ENCODE data around the gene NELFA.

The NELFA gene

GRCh38 chr4:1982124-1983052 lies 26.4 kb downstream of the NELFA start:
- DNase-seq (ENCODE audit: low spot score): no peak

- DNase-seq (ENCODE audit: low spot score): no peak
Observed at GRCh38 chr4:1981251-1982058, 27.3 kb downstream of the NELFA start.

- DNase-seq (ENCODE audit: low spot score): no peak
Observed at GRCh38 chr4:1980561-1981041, 28.2 kb downstream of the NELFA start.

- DNase-seq (ENCODE audit: low spot score): no peak
Observed at GRCh38 chr4:1979477-1980196, 29.1 kb downstream of the NELFA start.

GRCh38 chr4:1978741-1979476 lies 29.9 kb downstream of the NELFA start:
- no peak for DNase-seq (ENCODE audit: low spot score)

GRCh38 chr4:1978226-1978625 lies 30.5 kb downstream of the NELFA start:
- no peak for DNase-seq (ENCODE audit: low spot score)

- DNase-seq (ENCODE audit: low spot score): no peak
Observed at GRCh38 chr4:1976416-1977352, 32.1 kb downstream of the NELFA start.

GRCh38 chr4:1975880-1976279 lies 32.9 kb downstream of the NELFA start:
- peak; percentile 53 for DNase-seq (ENCODE audit: low spot score)

- DNase-seq (ENCODE audit: low spot score): peak; percentile 38
Observed at GRCh38 chr4:1975391-1975801, 33.4 kb downstream of the NELFA start.

- DNase-seq (ENCODE audit: low spot score): peak; percentile 52
Observed at GRCh38 chr4:1974840-1975239, 33.9 kb downstream of the NELFA start.

- no peak for DNase-seq (ENCODE audit: low spot score)
Observed at GRCh38 chr4:1973661-1974060, 35.1 kb downstream of the NELFA start.

- no peak for DNase-seq (ENCODE audit: low spot score)
Observed at GRCh38 chr4:1973218-1973617, 35.6 kb downstream of the NELFA start.

GRCh38 chr4:1972414-1972813 lies 36.4 kb downstream of the NELFA start:
- DNase-seq (ENCODE audit: low spot score): no peak

GRCh38 chr4:1971456-1972200 lies 37.1 kb downstream of the NELFA start:
- no peak for DNase-seq (ENCODE audit: low spot score)

GRCh38 chr4:1970926-1971325 lies 37.8 kb downstream of the NELFA start:
- DNase-seq (ENCODE audit: low spot score): no peak

GRCh38 chr4:1969928-1970723 lies 38.6 kb downstream of the NELFA start:
- DNase-seq (ENCODE audit: low spot score): no peak

GRCh38 chr4:1968686-1969295 lies 40.0 kb downstream of the NELFA start:
- no peak for DNase-seq (ENCODE audit: low spot score)

- no peak for DNase-seq (ENCODE audit: low spot score)
Observed at GRCh38 chr4:1967512-1968149, 41.1 kb downstream of the NELFA start.
